Fibroblast of the aortic adventitia (primary cell): Measurements from ENCODE around the gene CEP112. TPM values are rescaled to one million over a fixed set of nuclear protein-coding genes. Genes with fewer than 3 reads are reported as not detected.

Experiments used
- DNase-seq: peaks from one replicate; pipeline ENCODE4 v3.0.0-alpha.2; 2010; ENCODE audit warnings: low read depth
- H3K4me3 ChIP-seq: 2 replicates; pipeline ENCODE4 v1.5.1; 2011; ENCODE audit warnings: low read depth, mild to moderate bottlenecking, control low read depth, low read length, moderate library complexity
- total RNA-seq: library from RNA; depleted of rRNA; stranded (reverse); fragments of >200 nt; gene quantifications from 2 replicates; pipeline ENCODE4 v1.2.3, GENCODE V29; 2012; ENCODE audit warnings: low replicate concordance
- TF ChIP-seq, protein P1 (sequence below): IDR thresholded peaks from 2 replicates; pipeline ENCODE4 v1.5.1; 2011; ENCODE audit warnings: mild to moderate bottlenecking, low read length, control low read depth, inconsistent platforms; ENCODE audit not compliant: insufficient read depth

The CEP112 gene
- total RNA-seq, 1 donor = 7.2 TPM

GRCh38 chr17:65629234-65629690 lies 562.7 kb downstream of the CEP112 start:
- no peak for DNase-seq
- H3K4me3 ChIP-seq = no peak overlapping the region
- TF ChIP-seq, protein P1, sequence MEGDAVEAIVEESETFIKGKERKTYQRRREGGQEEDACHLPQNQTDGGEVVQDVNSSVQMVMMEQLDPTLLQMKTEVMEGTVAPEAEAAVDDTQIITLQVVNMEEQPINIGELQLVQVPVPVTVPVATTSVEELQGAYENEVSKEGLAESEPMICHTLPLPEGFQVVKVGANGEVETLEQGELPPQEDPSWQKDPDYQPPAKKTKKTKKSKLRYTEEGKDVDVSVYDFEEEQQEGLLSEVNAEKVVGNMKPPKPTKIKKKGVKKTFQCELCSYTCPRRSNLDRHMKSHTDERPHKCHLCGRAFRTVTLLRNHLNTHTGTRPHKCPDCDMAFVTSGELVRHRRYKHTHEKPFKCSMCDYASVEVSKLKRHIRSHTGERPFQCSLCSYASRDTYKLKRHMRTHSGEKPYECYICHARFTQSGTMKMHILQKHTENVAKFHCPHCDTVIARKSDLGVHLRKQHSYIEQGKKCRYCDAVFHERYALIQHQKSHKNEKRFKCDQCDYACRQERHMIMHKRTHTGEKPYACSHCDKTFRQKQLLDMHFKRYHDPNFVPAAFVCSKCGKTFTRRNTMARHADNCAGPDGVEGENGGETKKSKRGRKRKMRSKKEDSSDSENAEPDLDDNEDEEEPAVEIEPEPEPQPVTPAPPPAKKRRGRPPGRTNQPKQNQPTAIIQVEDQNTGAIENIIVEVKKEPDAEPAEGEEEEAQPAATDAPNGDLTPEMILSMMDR = no peak

DNA sequence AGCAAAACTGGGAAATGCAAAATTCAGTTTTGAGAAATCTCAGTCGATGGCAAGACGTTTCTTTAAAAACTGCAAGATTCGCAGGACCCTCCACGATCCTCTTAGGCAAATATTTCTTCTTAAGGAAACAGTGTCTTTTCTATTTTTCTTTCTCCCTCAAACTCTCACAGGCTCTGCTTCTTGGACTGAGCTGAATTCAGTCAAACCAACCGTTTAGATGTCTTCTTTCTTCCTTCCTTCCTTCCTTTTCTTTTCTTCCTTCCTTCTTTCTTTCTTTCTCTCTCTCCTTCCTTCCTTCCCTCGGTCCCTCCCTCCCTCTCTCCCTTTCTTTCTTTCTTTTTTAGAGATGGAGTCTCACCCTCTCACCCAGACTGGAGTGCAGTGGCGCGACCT lies 563.3 kb downstream of the CEP112 start:
- DNase-seq = no peak
- TF ChIP-seq, protein P1 = no peak
- H3K4me3 ChIP-seq = no peak overlapping the region

- TF ChIP-seq, protein P1 = no peak
- no peak overlapping the region for H3K4me3 ChIP-seq
- peak; percentile 43 for DNase-seq
Measured at GRCh38 chr17:65627891-65628643, 563.9 kb downstream of the CEP112 start.

DNA sequence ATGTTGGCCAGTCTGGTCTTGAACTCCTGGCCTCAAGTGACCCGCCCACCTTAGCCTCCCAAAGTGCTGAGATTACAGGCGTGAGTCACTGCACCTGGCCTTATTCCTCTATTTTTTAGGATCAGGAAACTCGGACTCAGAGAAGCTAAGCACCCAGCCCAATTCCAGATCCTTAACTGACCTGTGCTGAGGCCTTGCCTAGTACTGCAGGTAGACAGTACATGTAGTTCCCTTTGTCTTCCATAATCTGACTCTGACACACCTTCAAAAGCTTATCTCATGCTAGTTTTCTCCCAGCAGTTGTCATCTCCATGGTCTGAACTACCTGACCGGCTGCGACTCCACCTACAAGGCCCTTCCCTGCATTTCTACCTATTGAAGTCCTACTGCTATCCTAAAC lies 564.8 kb downstream of the CEP112 start:
- no peak overlapping the region for H3K4me3 ChIP-seq
- no peak for DNase-seq
- TF ChIP-seq, protein P1 = no peak

GRCh38 chr17:65626451-65626850 lies 565.5 kb downstream of the CEP112 start:
- TF ChIP-seq, protein P1 = no peak
- peak; percentile 43 for DNase-seq
- H3K4me3 ChIP-seq = no peak overlapping the region

GRCh38 chr17:65618516-65618915 lies 573.4 kb downstream of the CEP112 start:
- TF ChIP-seq, protein P1 = no peak
- no peak for DNase-seq
- no peak overlapping the region for H3K4me3 ChIP-seq
